Fibroblast of villous mesenchyme (primary cell): Measurements from ENCODE around the gene HLA-DOB. TPM values are rescaled to one million over a fixed set of nuclear protein-coding genes. Genes with fewer than 3 reads are reported as not detected.
"Not testable (repeated sequence)": the region's sequence is repeated elsewhere in the genome, so short reads cannot be mapped to it uniquely, and the experiment has no call there.

Source experiments
- DNase-seq: peaks from one replicate; pipeline ENCODE4 v3.0.0-alpha.2; 2010; ENCODE audit warnings: low read depth
- H3K4me3 ChIP-seq: 2 replicates; pipeline ENCODE4 v1.5.1; 2011; ENCODE audit warnings: low read depth, mild to moderate bottlenecking, low read length
- CTCF ChIP-seq: IDR thresholded peaks from 2 replicates; pipeline ENCODE4 v1.5.1; 2012; ENCODE audit warnings: low read depth, mild to moderate bottlenecking, low read length; ENCODE audit not compliant: insufficient read depth
- total RNA-seq: library from RNA; depleted of rRNA; stranded (reverse); fragments of >200 nt; gene quantifications from 2 replicates; pipeline ENCODE4 v1.2.3, GENCODE V29; 2012

Gene HLA-DOB
- total RNA-seq, 1 donor = 0.43 TPM

- no peak for DNase-seq
- no peak overlapping the region for H3K4me3 ChIP-seq
- TF ChIP-seq CTCF = no peak
Observed at GRCh38 chr6:32815996-32816395, 806 bp downstream of the HLA-DOB start.

- peak; percentile 82 for DNase-seq
- no peak overlapping the region for H3K4me3 ChIP-seq
- no peak for TF ChIP-seq CTCF
Observed at GRCh38 chr6:32815115-32815514, 1.7 kb downstream of the HLA-DOB start.

GRCh38 chr6:32814145-32814544 is 2.7 kb downstream of the HLA-DOB start:
- DNase-seq = no peak
- H3K4me3 ChIP-seq = no peak overlapping the region
- no peak for TF ChIP-seq CTCF

- no peak overlapping the region for H3K4me3 ChIP-seq
- DNase-seq = no peak
- TF ChIP-seq CTCF = no peak
Observed at GRCh38 chr6:32809171-32809570, 7.6 kb downstream of the HLA-DOB start.

- TF ChIP-seq CTCF = no peak
- no peak for DNase-seq
- no peak overlapping the region for H3K4me3 ChIP-seq
Observed at GRCh38 chr6:32807020-32807580, 9.7 kb downstream of the HLA-DOB start.

GRCh38 chr6:32805404-32805803 is 11.4 kb downstream of the HLA-DOB start:
- DNase-seq, H3K4me3 ChIP-seq: not testable (repeated sequence)

GRCh38 chr6:32803416-32803815 is 13.4 kb downstream of the HLA-DOB start:
- DNase-seq = no peak
- H3K4me3 ChIP-seq = no peak overlapping the region
- TF ChIP-seq CTCF = no peak
